Large intestine (tissue), 12 donors: Measurements from ENCODE around the gene PTPRE. TPM values are rescaled to one million over a fixed set of nuclear protein-coding genes. Genes with fewer than 3 reads are reported as not detected.

ENCODE experiments used
- DNase-seq, 2 donors: peaks; one replicate each; pipeline versions ENCODE4 v3.0.0 to v3.0.0-alpha.2; 2013
- H3K27ac ChIP-seq: one replicate; pipeline ENCODE4 v1.5.1; 2013; ENCODE audit warnings: low read length
- H3K27me3 ChIP-seq: 2 replicates; pipeline ENCODE4 v1.6.1; 2013; ENCODE audit warnings: low read length; ENCODE audit not compliant: control insufficient read depth, insufficient read depth
- H3K36me3 ChIP-seq: 2 replicates; pipeline ENCODE4 v1.6.1; 2013; ENCODE audit warnings: low read length; ENCODE audit not compliant: control insufficient read depth, insufficient read depth
- H3K4me1 ChIP-seq: one replicate; pipeline ENCODE4 v1.6.1; 2013; ENCODE audit warnings: low read length; ENCODE audit not compliant: control insufficient read depth, insufficient read depth
- H3K4me3 ChIP-seq: one replicate; pipeline ENCODE4 v1.5.1; 2013; ENCODE audit warnings: low read length
- H3K9me3 ChIP-seq: one replicate; pipeline ENCODE4 v1.6.1; 2013; ENCODE audit warnings: mild to moderate bottlenecking, low read depth, low read length, moderate library complexity; ENCODE audit not compliant: control insufficient read depth
- WGBS: methylation state at CpG from one replicate; pipeline ENCODE4 v1.1.5; 2013; ENCODE audit warnings: low lambda C conversion rate; ENCODE audit not compliant: insufficient coverage; 5-methylcytosine and 5-hydroxymethylcytosine counted together
- long read RNA-seq, 11 donors: transcript quantifications; one replicate each; lab custom pipeline, GENCODE V29; 2026
- polyA plus RNA-seq: library from polyadenylated mRNA; unstranded; fragments of 120-200 nt; gene quantifications from one replicate; pipeline ENCODE4 v1.2.1, GENCODE V29; 2013

PTPRE gene
- polyA plus RNA-seq: 21.6 TPM
- long read RNA-seq, donor 1: 0 reads
- long read RNA-seq, donor 2, full-length matches to known transcripts: 1 of 1 reads
- long read RNA-seq, donor 2, partial matches to known transcripts: 0 of 1 reads
- long read RNA-seq, donor 2, other reads (novel, unspliced or antisense): 0 of 1 reads
- long read RNA-seq, donor 3: 0 reads
- long read RNA-seq, donor 4: 0 reads
- long read RNA-seq, donor 5: 0 reads
- long read RNA-seq, donor 6: 0 reads
- long read RNA-seq, donor 7: 0 reads
- long read RNA-seq, donor 8: 0 reads
- long read RNA-seq, donor 9: 0 reads
- long read RNA-seq, donor 10: 0 reads
- long read RNA-seq, donor 11: 0 reads

GRCh38 chr10:127906548-127907377 lies at the start of gene PTPRE:
Gene PTPRE (plus strand): TSS chr10:127907103. CDS start chr10:128040882, 133,779 bp downstream.
- Histone ChIP-seq H3K4me3 (peak within 1 kb of the TSS; percentile 50), H3K4me1 (peaks cover 37% of the 10 kb centered on the region), H3K27me3 (peaks cover 2% of the 10 kb centered on the region), H3K27ac (peak within 1 kb of the TSS; percentile 68), H3K36me3 (no peaks in the 10 kb centered on the region), H3K9me3 (no peaks in the 10 kb centered on the region)
- DNase-seq: peak; percentile 74 to 92
- WGBS: no CpG with 5 or more reads among the region's 78 CpGs

GRCh38 chr10:127860592-127860991 lies 46.3 kb upstream of the PTPRE start:
- no peak overlapping the region for H3K4me3 ChIP-seq
- no peaks in the 10 kb centered on the region for H3K27me3 ChIP-seq
- no peak overlapping the region for H3K27ac ChIP-seq
- DNase-seq: no peak
- no CpG with 5 or more reads among the region's 6 CpGs for WGBS
- no peaks in the 10 kb centered on the region for H3K9me3 ChIP-seq
- no peaks in the 10 kb centered on the region for H3K4me1 ChIP-seq
- H3K36me3 ChIP-seq: no peaks in the 10 kb centered on the region

GRCh38 chr10:127863231-127863825 lies 43.6 kb upstream of the PTPRE start:
- no peaks in the 10 kb centered on the region for H3K4me1 ChIP-seq
- WGBS: 100% methylated on average over 1 of the region's 6 CpGs
- no peak overlapping the region for H3K4me3 ChIP-seq
- no peak overlapping the region for H3K27ac ChIP-seq
- DNase-seq: no peak
- no peaks in the 10 kb centered on the region for H3K27me3 ChIP-seq
- no peaks in the 10 kb centered on the region for H3K9me3 ChIP-seq
- no peaks in the 10 kb centered on the region for H3K36me3 ChIP-seq

GRCh38 chr10:127866276-127867013 lies 40.5 kb upstream of the PTPRE start:
- DNase-seq: no peak
- Histone ChIP-seq H3K9me3 (peaks cover 3% of the 10 kb centered on the region), H3K27me3 (no peaks in the 10 kb centered on the region), H3K36me3 (no peaks in the 10 kb centered on the region), H3K4me3 (no peak overlapping the region), H3K4me1 (no peaks in the 10 kb centered on the region), H3K27ac (no peak overlapping the region)
- WGBS: no CpG with 5 or more reads among the region's 8 CpGs

GRCh38 chr10:127867805-127868204 lies 39.1 kb upstream of the PTPRE start:
- Histone ChIP-seq H3K9me3 (peaks cover 3% of the 10 kb centered on the region), H3K27ac (no peak overlapping the region), H3K4me3 (no peak overlapping the region), H3K4me1 (peaks cover 12% of the 10 kb centered on the region), H3K27me3 (no peaks in the 10 kb centered on the region), H3K36me3 (no peaks in the 10 kb centered on the region)
- peak in 1 of 2 donors; percentile 47 for DNase-seq
- whole genome bisulfite sequencing: no CpG with 5 or more reads among the region's 1 CpG

- no peak overlapping the region for H3K27ac ChIP-seq
- no peak for DNase-seq
- peaks cover 17% of the 10 kb centered on the region for H3K4me1 ChIP-seq
- no peaks in the 10 kb centered on the region for H3K36me3 ChIP-seq
- no peaks in the 10 kb centered on the region for H3K27me3 ChIP-seq
- H3K9me3 ChIP-seq: peaks cover 3% of the 10 kb centered on the region
- H3K4me3 ChIP-seq: no peak overlapping the region
Measured at GRCh38 chr10:127869329-127869728, 37.6 kb upstream of the PTPRE start.

- no peaks in the 10 kb centered on the region for H3K27me3 ChIP-seq
- peaks cover 3% of the 10 kb centered on the region for H3K9me3 ChIP-seq
- peaks cover 23% of the 10 kb centered on the region for H3K4me1 ChIP-seq
- WGBS: no CpG with 5 or more reads among the region's 7 CpGs
- H3K4me3 ChIP-seq: no peak overlapping the region
- H3K36me3 ChIP-seq: no peaks in the 10 kb centered on the region
- no peak overlapping the region for H3K27ac ChIP-seq
- no peak for DNase-seq
Measured at GRCh38 chr10:127871631-127872010, 35.3 kb upstream of the PTPRE start.

GRCh38 chr10:127872011-127872761 lies 34.7 kb upstream of the PTPRE start:
- peaks cover 3% of the 10 kb centered on the region for H3K9me3 ChIP-seq
- no peak for DNase-seq

GRCh38 chr10:127872871-127873600 lies 33.9 kb upstream of the PTPRE start:
- DNase-seq: peak; percentile 88 to 92

More at GRCh38 chr10:127872011-127872761, 34.7 kb upstream of the PTPRE start:
- no CpG with 5 or more reads among the region's 23 CpGs for WGBS
- H3K27me3 ChIP-seq: no peaks in the 10 kb centered on the region
- H3K27ac ChIP-seq: peak overlapping the region; percentile 17
- H3K4me3 ChIP-seq: no peak overlapping the region
- H3K36me3 ChIP-seq: no peaks in the 10 kb centered on the region
- peaks cover 23% of the 10 kb centered on the region for H3K4me1 ChIP-seq

More at GRCh38 chr10:127872871-127873600, 33.9 kb upstream of the PTPRE start:
- peaks cover 7% of the 10 kb centered on the region for H3K36me3 ChIP-seq
- no peaks in the 10 kb centered on the region for H3K27me3 ChIP-seq
- peaks cover 23% of the 10 kb centered on the region for H3K4me1 ChIP-seq
- peak overlapping the region; percentile 17 for H3K27ac ChIP-seq
- no CpG with 5 or more reads among the region's 12 CpGs for WGBS
- H3K4me3 ChIP-seq: no peak overlapping the region
- H3K9me3 ChIP-seq: peaks cover 3% of the 10 kb centered on the region
